Adrenal gland (tissue), 5 donors: Measurements from ENCODE around the gene TXN.

ENCODE experiments used
- CTCF ChIP-seq, 6 experiments: fragments of 450-650 bp in 4 of 6; fragments of 200-600 bp in 2 of 6; sonication (generic) in 1 of 6; IDR thresholded peaks; 1 replicate in 5 of 6; 2 replicates in 1 of 6; pipeline versions ENCODE4 v1.5.1 to v1.8.0; 2016 to 2021; ENCODE audit warnings: antibody characterized with exemption in 6 of 6, mild to moderate bottlenecking in 2 of 6, moderate library complexity in 1 of 6
- POLR2A ChIP-seq, 2 donors: fragments of 450-650 bp; IDR thresholded peaks; one replicate each; pipeline ENCODE4 v1.6.1; 2017; ENCODE audit warnings: antibody characterized with exemption in 2 of 2, mild to moderate bottlenecking in 2 of 2, moderate library complexity in 1 of 2
- donor health status: DM: no; HTN: no; CAD: no.

DNA sequence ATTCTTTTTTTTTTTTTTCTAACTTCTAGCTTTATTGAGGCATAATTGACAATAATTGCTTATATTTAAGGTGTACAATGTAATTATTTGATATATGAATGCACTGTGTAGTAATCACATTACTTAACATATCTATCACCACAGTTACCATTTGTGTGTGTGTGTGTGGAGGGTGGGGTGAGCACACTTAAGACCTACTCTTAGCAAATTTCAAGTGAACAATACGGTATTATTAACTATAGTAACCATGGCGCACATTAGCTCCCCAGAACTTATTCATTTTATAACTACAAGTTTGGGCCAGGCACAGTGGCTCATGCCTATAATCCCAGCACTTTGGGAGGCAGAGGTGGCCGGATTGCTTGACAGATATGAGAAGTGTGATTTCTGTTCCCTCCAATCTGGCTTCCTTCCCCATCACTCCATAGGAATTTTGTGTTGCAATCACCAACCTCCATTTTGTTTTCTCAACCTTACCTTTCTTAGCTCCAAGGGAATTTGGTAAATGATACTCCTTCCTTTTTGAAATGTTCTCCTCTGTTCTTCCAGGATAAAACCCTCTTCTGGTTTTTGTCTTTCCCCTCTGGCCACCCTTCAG, 14.9 kb downstream of the TXN start:
- TF ChIP-seq POLR2A (IDR thresholded peaks at IDR 0.05) (no peak), CTCF (IDR thresholded peaks at IDR 0.05) (no peak)
